Measurements from ENCODE around the gene RHPN2.
A peak's percentile ranks its signal among the peaks of the same experiment; 100 is the strongest.
"Not testable (repeated sequence)": the region's sequence is repeated elsewhere in the genome, so short reads cannot be mapped to it uniquely, and the experiment has no call there.

Gene RHPN2

DNA sequence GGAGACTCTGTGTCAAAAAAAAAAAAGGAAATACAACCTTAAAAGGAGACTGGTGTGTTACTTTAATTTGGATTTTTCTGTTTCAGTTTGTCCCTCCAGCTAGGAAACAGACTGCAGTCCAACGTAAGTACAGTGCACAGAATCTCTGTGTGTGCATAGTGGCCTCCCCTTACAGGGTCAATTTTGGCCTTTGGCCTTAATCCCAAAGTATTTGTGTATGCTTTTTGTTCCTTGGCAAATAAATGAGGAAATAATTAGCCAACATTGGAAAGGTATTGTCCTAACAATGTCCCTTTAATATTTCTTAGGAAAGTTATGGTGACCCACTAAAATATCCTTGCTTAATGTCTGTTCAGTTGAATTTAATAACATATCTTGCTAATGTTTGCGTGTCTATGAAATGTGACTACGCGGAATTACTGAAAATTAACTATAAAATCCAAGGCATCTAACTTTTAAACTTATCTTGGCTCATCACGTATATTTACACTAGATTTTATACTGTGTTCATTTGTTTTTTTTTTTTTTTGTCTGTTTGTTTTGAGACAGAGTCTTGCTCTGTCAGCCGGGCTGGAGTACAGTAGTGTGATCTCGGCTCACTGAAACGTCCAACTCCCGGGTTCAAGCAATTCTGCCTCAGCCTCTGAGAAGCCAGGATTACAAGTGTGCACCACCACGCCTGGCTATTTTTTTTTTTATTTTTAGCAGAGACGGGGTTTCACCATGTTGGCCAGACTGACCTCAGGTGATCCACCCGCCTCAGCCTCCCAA is 39.0 kb downstream of the RHPN2 start:
- not testable (repeated sequence) for DNase-seq

- no peak for DNase-seq
Observed at GRCh38 chr19:33024398-33024797, 40.3 kb downstream of the RHPN2 start.

GRCh38 chr19:33022472-33023116 is 42.1 kb downstream of the RHPN2 start:
- no peak for DNase-seq

GRCh38 chr19:33010891-33011290 is 53.8 kb downstream of the RHPN2 start:
- DNase-seq, result not testable (repeated sequence)

DNA sequence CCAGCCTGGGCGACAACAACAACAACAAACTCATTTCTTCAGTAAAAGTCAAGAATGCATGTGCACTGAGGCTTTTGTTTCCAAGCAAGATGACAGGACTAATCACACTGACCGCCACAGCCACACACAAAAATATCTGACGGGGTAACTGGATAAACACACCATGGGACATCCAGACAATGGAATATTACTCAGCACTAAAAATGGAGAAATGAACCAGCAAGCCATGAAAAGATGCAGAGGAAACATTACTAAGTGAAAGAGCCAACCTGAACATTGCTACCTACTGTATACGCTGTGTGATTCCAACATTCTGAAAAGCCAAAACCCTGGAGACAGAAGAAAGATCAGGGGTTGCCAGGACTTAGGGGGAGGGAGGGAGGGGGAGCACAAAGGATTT is 56.0 kb downstream of the RHPN2 start:
- no peak for DNase-seq

GRCh38 chr19:33005440-33005839 is 59.2 kb downstream of the RHPN2 start:
- DNase-seq, result no peak

DNA sequence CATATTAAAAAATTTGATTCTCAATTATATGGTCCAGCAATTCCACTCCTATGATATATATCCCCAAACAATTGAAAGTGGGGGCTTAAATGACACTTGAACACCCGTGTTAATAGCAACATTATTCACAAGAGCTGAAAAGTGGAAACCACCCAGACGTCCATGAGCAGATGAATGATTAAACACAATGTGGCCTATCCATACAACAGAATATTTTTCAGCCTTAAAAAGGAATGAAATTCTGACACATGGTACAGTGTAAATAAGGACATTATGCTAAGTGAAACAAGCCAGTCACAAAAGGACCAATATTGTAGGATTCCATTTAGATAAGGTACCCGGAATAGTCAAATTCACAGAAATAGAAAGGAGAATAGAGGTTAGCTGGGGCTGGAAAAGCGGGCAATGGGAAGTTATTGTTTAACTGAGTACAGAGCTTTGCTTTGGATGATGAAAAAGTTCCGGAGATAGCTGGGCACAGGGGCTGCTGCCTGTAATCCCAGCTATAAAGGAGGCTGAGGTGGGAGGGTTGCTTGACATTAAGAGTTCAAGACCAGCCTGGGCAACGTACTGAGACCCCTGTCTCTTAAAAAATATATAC is 61.2 kb downstream of the RHPN2 start:
- DNase-seq, result not testable (repeated sequence)

GRCh38 chr19:33002126-33002865 is 62.4 kb downstream of the RHPN2 start:
- DNase-seq, result not testable (repeated sequence)

DNA sequence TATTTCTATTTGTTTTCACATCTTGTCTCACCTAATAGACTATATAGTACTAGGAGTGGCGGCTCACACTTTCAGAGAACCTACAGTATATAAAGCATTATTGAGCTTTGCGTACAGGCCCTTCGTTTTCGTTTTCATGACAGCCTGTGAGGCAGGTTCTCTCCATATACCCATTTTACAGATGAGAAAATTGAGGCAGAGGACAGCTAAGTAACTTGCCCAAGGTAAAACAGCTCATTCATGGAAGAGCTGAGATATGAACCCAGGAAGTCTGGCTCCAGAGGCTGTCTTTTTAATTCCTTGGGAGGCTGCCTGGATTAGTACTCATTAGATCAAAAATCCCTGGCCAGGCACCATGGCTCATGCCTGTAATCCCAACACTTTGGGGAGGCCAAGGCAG is 63.8 kb downstream of the RHPN2 start:
- DNase-seq, result no peak

GRCh38 chr19:33000510-33000909 is 64.2 kb downstream of the RHPN2 start:
- DNase-seq, result no peak

DNA sequence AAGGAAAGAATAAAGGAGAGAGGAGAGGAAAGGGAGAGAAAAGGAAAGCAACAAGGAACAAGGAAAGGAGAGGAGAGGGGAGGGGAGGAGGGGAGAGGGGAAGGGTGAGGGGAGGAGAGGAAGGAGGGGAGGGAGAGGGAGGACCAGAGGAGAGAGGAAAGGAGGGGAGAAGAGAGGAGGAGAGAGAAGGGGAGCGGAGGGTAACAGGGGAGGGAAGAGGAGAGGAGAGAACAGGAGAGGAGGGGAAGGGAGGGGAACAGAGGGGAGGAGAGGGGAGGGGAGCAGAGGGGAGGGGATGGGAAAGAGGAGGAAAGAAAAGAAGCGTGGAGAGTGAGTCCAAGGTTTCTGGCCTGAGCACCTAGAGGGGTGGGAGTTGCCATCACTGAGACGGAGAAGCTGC is 66.0 kb downstream of the RHPN2 start:
- no peak for DNase-seq

GRCh38 chr19:32997716-32998355 is 66.9 kb downstream of the RHPN2 start:
- no peak for DNase-seq

- not testable (repeated sequence) for DNase-seq
Observed at GRCh38 chr19:32997061-32997464, 67.6 kb downstream of the RHPN2 start.

- DNase-seq, result not testable (repeated sequence)
Observed at GRCh38 chr19:32995966-32996365, 68.7 kb downstream of the RHPN2 start.

DNA sequence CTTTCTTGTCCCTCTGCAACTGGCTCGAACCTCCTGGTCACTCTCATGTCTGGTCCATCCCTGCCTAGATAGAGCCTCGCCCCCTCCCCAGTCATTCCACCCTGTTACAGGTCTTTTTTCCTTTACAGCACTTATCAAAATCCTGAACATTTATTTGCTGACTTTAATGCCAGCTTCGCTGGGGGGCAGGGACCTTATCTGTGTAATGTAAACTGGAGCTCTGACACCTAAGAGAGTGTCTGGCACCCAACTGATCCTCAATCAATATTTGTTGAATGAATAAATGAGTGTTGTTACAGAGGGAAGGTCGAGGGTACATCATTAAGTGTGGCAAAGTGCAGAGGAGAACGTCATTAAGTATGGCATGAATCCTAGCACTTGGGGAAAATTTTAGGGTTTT is 76.0 kb downstream of the RHPN2 start:
- no peak for DNase-seq

GRCh38 chr19:32988254-32988653 is 76.4 kb downstream of the RHPN2 start:
- DNase-seq, result not testable (repeated sequence)

- not testable (repeated sequence) for DNase-seq
Observed at GRCh38 chr19:32982488-32982887, 82.2 kb downstream of the RHPN2 start.

DNA sequence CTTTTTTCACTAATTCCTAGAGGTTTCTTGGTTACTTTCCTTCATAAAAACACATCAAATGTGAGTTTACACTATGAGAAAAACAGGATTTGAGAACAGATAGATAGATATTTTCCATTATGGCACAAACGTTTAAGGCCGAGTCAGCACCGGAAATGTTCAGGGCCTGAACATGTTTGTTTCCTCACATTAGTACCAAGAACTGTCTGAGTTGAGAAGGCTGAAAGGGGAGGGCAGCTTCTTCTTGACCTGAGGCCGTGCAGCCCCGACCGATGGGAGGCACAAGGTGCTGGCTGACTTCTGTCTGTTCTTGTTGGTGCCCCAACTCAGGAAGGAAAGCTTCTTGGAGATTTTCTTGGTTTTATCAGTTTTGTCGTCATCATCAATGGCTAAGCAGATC is 84.9 kb downstream of the RHPN2 start:
- not testable (repeated sequence) for DNase-seq

DNA sequence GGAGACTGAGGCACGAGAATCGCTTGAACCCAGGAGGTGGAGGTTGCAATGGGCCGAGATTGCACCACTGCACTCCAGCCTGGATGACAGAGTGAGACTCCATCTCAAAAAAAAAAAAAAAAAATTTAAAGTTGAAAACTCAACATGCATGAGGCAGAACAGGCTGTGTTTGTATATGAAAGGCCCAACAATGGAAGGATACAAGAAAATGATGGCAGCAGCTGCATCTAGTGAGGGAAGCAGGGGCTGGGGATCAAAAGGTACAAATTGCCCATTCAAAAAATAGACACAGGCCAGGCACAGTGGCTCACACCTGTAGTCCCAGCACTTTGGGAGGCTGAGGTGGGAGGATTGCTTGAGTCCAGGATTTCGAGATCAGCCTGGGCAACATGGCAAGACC is 86.9 kb downstream of the RHPN2 start:
- DNase-seq, result not testable (repeated sequence)

- no peak for DNase-seq
Observed at GRCh38 chr19:32977280-32977679, 87.4 kb downstream of the RHPN2 start.

DNA sequence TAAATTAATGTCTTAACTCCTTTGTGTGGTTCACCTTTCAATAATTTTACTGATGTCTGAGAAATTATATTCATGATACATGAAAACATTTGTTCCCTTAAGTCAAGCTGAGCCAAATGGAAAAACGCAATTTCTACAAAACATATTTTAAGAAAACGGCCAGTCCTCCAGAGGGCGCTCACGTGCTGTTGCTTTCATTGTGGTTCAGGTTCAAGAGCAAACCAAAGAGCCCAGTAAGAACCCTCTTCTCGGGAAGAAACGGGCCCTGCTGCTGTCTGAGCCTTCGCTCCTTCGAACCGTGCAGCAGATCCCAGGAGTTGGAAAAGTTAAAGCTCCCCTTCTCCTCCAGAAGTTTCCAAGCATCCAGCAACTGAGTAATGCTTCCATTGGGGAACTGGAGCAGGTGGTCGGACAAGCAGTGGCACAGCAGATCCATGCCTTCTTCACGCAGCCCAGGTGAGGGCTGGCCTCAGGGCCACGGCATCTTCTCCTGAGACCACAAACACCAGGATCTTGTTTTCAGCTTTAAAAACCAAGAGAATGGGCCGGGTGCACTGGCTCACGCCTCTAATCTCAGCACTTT is 88.4 kb downstream of the RHPN2 start:
- peak; percentile 75 for DNase-seq
